ENCODE measurements around the gene PLEKHG7. TPM values are rescaled to one million over a fixed set of nuclear protein-coding genes. Genes with fewer than 3 reads are reported as not detected.
"Not testable (repeated sequence)": the region's sequence is repeated elsewhere in the genome, so short reads cannot be mapped to it uniquely, and the experiment has no call there.

PLEKHG7 gene, protein sequence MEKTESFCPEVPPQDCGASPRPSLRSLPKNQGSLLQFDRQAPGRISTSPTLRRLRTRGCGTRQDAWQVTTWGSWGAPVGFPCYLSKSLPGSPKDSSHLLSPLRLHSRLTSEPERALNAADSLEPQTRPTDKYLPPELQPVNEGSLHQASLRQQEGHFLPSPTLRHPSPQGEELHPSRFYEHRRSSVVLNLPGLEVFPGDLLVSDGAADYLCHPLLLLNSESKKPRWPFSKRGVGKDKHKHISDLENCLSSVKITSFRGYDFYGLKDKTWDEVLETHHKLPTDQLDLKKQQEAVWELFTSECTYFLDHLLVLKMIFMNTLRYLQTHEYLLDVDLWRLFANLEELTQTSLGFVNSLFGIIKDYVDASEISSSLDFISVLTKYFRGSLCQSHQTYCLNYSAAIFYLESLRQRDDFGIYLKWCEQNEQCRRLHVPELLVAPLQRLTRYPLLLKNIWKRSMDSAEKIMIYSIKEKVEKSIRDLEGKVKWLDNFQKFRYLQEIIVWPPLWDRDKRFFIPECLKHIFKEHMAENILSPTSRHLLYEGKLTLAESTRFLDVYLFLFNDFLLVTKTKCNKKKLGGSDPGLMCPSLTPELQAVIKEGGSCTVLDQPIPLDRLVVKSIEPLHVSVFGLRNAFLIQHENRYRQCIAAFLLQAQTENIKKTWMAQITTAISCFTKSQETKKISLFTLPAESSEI
- total RNA-seq (not detected), total RNA-seq (0 to 0.46 (median 0) reads per million in 172 experiments)
- 0.10 TPM for polyA plus RNA-seq (2013, experiment 1 of 2)
- 0.10 TPM for polyA plus RNA-seq (2013, experiment 2 of 2)

DNA sequence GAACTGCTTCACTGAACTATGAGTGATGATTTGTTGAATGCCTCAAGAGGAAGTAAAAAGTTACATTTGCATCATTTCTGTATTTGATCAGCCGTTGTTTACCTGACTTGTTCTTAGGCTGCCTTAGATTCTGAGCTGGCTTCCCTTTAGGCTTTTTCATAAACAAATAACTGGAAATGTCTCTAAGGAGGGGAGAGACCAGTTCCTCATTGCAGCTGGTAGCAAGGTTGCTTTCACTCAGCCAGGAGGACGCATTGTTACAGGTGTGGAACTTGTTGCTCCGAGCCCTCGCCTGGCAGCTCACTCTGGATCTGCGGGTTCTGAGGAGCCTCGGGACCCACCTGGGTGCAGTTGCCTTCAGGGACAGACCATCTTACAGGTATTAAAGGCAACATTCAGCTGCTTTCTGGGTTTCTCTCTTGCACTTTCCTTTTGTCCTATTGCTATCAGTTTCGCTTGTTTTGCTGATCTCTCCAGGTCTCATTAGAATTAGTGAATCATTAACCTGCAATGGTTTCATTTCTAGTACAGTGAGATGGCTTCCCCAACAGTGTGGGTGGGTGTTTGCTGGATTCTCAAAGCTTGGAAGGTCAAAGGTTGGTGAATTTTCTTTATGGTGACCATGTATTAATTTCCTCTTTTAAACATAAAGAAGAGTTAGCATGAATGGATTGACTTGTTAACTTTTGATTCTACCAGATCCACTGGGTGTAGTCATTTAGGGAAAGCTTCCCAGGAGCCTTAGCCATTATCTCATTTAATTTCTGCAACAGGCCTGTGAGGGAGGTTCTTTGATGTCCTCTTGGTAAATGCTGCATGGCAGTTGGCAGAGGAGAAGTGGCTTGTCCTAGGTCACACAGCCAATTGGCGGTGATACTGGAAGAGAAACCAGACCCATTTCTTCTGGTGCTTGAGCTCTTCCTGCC lies at the start of gene PLEKHG7:
Gene PLEKHG7, plus strand, starts transcription at position 236 of the 926 bp plus-strand sequence. CDS start 3,643 bp downstream, outside the sequence.
- intact Hi-C loops (cut with DNase I, micrococcal nuclease): no loop called here
- H3K27ac Mint-ChIP-seq: no peak within 1 kb of the TSS
- no peak within 1 kb of the TSS for H3K4me3 Mint-ChIP-seq
- ATAC-seq (ENCODE audit: poor library complexity) (no peak), DNase-seq (no peak)
- Histone ChIP-seq H3K36me3 (ENCODE audit: insufficient read depth, low read length) (no peaks in the 10 kb centered on the region), H3K27ac (ENCODE audit: low read depth in 1 of 2, low read length in 2 of 2) (no peak within 1 kb of the TSS), H3K9me3 (ENCODE audit: control insufficient read depth in 1 of 2, insufficient read depth in 1 of 2, low read length in 2 of 2) (no peaks in the 10 kb centered on the region), H3K4me3 (ENCODE audit: low read length) (no peak within 1 kb of the TSS), H3K4me1 (ENCODE audit: insufficient read depth, low read length) (no peaks in the 10 kb centered on the region), H3K27me3 (ENCODE audit: control insufficient read depth in 1 of 2, insufficient read depth in 2 of 2, low read length in 2 of 2) (no peaks in the 10 kb centered on the region)
- ChIA-PET CTCF (no interaction called here), POLR2A (no interaction called here)
- H3K36me3 Mint-ChIP-seq (ENCODE audit: low read depth): no peaks in the 10 kb centered on the region
- H3K4me1 Mint-ChIP-seq (ENCODE audit: low read depth): no peaks in the 10 kb centered on the region
- no peaks in the 10 kb centered on the region for H3K27me3 Mint-ChIP-seq
- H3K9me3 Mint-ChIP-seq: no peaks in the 10 kb centered on the region
- TF ChIP-seq, protein P1, sequence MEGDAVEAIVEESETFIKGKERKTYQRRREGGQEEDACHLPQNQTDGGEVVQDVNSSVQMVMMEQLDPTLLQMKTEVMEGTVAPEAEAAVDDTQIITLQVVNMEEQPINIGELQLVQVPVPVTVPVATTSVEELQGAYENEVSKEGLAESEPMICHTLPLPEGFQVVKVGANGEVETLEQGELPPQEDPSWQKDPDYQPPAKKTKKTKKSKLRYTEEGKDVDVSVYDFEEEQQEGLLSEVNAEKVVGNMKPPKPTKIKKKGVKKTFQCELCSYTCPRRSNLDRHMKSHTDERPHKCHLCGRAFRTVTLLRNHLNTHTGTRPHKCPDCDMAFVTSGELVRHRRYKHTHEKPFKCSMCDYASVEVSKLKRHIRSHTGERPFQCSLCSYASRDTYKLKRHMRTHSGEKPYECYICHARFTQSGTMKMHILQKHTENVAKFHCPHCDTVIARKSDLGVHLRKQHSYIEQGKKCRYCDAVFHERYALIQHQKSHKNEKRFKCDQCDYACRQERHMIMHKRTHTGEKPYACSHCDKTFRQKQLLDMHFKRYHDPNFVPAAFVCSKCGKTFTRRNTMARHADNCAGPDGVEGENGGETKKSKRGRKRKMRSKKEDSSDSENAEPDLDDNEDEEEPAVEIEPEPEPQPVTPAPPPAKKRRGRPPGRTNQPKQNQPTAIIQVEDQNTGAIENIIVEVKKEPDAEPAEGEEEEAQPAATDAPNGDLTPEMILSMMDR (IDR thresholded peaks at IDR 0.05): no peak

DNA sequence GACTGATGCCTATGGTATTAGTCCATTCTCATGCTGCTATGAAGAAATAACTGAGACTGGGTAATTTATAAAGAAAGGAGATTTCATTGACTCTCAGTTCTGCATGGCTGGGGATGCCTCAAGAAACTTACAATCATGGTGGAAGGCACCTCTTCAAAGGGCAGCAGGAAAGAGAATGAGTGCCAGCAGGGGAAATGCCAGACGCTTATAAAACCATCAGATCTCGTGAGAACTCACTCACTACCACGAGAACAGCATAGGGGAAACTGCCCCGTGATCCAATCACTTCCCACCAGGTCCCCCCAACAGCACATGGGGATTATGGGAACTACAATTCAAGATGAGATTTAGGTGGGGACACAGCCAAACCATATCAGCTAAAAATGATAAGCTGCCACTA lies 48.5 kb upstream of the PLEKHG7 start:
- H3K4me1 Mint-ChIP-seq (ENCODE audit: low read depth); H3K4me3 Mint-ChIP-seq; H3K4me1 ChIP-seq (ENCODE audit: insufficient read depth, low read length); H3K9me3 Mint-ChIP-seq; DNase-seq; H3K36me3 Mint-ChIP-seq (ENCODE audit: low read depth); H3K4me3 ChIP-seq (ENCODE audit: low read length); POLR2A ChIA-PET; H3K9me3 ChIP-seq (ENCODE audit: control insufficient read depth in 1 of 2, insufficient read depth in 1 of 2, low read length in 2 of 2); CTCF ChIA-PET; H3K27me3 Mint-ChIP-seq; ATAC-seq (ENCODE audit: poor library complexity); H3K27ac ChIP-seq (ENCODE audit: low read depth in 1 of 2, low read length in 2 of 2); H3K36me3 ChIP-seq (ENCODE audit: insufficient read depth, low read length); H3K27me3 ChIP-seq (ENCODE audit: control insufficient read depth in 1 of 2, insufficient read depth in 2 of 2, low read length in 2 of 2); H3K27ac Mint-ChIP-seq: not testable (repeated sequence)
- intact Hi-C loops (cut with DNase I, micrococcal nuclease): loop anchor here (5.0 to 10.0 kb wide), 4 partner anchors 662 to 1709 kb away; no protein-coding TSS in a partner anchor

DNA sequence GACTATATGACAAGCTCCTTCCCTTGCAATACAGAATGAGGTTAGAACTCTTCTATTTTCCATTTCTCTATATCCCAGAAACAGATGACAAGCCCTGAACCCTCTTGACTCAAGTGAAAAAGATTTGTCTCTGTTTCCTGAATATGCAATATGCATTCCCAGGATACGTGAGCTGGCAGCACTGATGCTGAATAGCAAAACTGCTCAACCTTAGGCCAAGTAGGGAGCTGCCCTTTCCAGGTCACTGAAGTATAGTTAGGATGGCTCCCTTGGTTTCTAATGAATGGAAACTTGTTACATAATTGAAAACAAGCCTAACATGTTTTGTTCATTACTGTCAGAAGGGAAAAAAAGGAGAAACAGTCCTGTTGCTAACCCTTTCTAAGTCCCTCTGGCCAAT lies 47.9 kb upstream of the PLEKHG7 start:
- ChIA-PET POLR2A (no interaction called here), CTCF (no interaction called here)
- TF ChIP-seq, protein P1 (IDR thresholded peaks at IDR 0.05): no peak
- H3K4me3 Mint-ChIP-seq: no peak overlapping the region
- no peaks in the 10 kb centered on the region for H3K9me3 ChIP-seq (ENCODE audit: control insufficient read depth in 1 of 2, insufficient read depth in 1 of 2, low read length in 2 of 2)
- H3K36me3 ChIP-seq (ENCODE audit: insufficient read depth, low read length): no peaks in the 10 kb centered on the region
- DNase-seq: no peak
- no peaks in the 10 kb centered on the region for H3K4me1 Mint-ChIP-seq (ENCODE audit: low read depth)
- intact Hi-C loops (cut with DNase I, micrococcal nuclease): loop anchor here (5.0 to 10.0 kb wide), 4 partner anchors 663 to 1710 kb away; no protein-coding TSS in a partner anchor
- no peak overlapping the region for H3K27ac Mint-ChIP-seq
- ATAC-seq (ENCODE audit: poor library complexity): no peak
- peaks cover under 1% of the 10 kb centered on the region for H3K4me1 ChIP-seq (ENCODE audit: insufficient read depth, low read length)
- no peak overlapping the region for H3K4me3 ChIP-seq (ENCODE audit: low read length)
- H3K27me3 Mint-ChIP-seq: no peaks in the 10 kb centered on the region
- H3K27ac ChIP-seq (ENCODE audit: low read depth in 1 of 2, low read length in 2 of 2): no peak overlapping the region
- no peaks in the 10 kb centered on the region for H3K9me3 Mint-ChIP-seq
- H3K36me3 Mint-ChIP-seq (ENCODE audit: low read depth): no peaks in the 10 kb centered on the region
- no peaks in the 10 kb centered on the region for H3K27me3 ChIP-seq (ENCODE audit: control insufficient read depth in 1 of 2, insufficient read depth in 2 of 2, low read length in 2 of 2)
